ENCODE results near the gene GRIN1. TPM values are rescaled to one million over a fixed set of nuclear protein-coding genes. Genes with fewer than 3 reads are reported as not detected.

Gene GRIN1
- total and polyA plus RNA-seq, 2 of the 13 experiments (the other 11 are each of a cell fraction or from before 2014, with no cell fraction given) = 0.13 TPM; not detected in 1

DNA sequence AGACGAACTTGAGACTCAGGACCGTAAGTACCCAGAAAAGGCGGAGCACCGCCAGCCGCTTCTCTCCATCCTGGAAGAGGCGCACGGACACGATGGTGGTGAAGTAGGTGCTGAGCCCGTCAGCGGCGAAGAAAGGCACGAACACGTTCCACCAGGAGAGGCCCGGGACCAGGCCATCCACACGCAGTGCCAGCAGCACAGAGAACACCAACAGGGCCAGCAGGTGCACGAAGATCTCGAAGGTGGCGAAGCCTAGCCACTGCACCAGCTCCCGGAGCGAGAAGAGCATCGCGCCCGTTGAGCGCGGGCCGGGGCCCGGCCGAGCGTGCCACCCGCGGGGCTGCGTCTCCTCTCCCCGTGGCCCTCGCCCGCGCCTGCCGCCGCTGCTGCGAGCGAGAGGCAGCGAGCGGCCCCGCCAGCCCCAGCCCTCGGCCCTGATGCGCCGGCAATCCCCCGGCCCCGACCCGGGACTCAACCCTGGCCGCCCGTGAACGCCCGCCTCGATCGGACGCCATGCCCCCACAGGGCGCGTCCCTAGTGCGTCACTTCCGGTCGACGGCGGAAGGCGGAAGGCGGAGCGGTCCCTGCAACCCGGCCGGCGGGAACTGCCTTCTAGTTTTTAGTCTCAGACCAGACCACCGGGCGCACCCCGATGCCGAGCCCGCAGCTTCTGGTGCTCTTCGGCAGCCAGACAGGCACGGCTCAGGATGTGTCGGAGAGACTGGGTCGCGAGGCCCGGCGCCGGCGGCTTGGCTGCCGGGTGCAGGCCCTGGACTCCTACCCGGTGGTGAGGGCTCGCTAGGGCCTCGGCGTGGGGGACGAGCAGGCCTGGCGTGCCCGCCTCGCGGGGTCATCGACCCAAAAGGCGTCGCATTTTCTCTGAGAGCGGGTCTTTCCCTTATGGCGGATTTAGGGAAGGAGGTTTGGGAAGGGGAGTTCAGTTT is 66.4 kb downstream of the GRIN1 start, which contains the start of the genes NDOR1 and TMEM203 (continued):
- TF ChIP-seq, protein P1, sequence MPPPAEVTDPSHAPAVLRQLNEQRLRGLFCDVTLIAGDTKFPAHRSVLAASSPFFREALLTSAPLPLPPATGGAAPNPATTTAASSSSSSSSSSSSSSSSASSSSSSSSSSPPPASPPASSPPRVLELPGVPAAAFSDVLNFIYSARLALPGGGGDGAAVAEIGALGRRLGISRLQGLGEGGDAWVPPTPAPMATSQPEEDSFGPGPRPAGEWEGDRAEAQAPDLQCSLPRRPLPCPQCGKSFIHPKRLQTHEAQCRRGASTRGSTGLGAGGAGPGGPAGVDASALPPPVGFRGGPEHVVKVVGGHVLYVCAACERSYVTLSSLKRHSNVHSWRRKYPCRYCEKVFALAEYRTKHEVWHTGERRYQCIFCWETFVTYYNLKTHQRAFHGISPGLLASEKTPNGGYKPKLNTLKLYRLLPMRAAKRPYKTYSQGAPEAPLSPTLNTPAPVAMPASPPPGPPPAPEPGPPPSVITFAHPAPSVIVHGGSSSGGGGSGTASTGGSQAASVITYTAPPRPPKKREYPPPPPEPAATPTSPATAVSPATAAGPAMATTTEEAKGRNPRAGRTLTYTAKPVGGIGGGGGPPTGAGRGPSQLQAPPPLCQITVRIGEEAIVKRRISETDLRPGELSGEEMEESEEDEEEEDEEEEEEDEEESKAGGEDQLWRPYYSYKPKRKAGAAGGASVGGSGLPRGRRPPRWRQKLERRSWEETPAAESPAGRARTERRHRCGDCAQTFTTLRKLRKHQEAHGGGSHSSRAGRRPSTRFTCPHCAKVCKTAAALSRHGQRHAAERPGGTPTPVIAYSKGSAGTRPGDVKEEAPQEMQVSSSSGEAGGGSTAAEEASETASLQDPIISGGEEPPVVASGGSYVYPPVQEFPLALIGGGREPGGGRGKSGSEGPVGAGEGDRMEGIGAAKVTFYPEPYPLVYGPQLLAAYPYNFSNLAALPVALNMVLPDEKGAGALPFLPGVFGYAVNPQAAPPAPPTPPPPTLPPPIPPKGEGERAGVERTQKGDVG (CRISPR knock-in tag; IDR thresholded peaks at IDR 0.05; ENCODE audit: borderline replicate concordance) = no peak
- TF ChIP-seq, protein P2, sequence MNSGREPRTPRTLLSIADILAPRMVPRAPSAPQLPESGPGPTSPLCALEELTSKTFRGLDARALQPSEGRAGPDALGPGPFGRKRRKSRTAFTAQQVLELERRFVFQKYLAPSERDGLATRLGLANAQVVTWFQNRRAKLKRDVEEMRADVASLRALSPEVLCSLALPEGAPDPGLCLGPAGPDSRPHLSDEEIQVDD (CRISPR knock-in tag; IDR thresholded peaks at IDR 0.05; ENCODE audit: borderline replicate concordance) = no peak
- no peak for TF ChIP-seq HDAC6 (IDR thresholded peaks at IDR 0.05; ENCODE audit: low read depth, low read length)
- no peak for TF ChIP-seq SNRNP70 (IDR thresholded peaks at IDR 0.05; ENCODE audit: low read depth, low read length)
- 0 out of 2 replicates have a peak, but pooled peaks have one; percentile 47 for TF ChIP-seq ZNF430 (CRISPR knock-in tag; IDR thresholded peaks at IDR 0.05)
- no peak for TF ChIP-seq ZNF782 (CRISPR knock-in tag; IDR thresholded peaks at IDR 0.05; ENCODE audit: borderline replicate concordance)
- TF ChIP-seq, protein P3, sequence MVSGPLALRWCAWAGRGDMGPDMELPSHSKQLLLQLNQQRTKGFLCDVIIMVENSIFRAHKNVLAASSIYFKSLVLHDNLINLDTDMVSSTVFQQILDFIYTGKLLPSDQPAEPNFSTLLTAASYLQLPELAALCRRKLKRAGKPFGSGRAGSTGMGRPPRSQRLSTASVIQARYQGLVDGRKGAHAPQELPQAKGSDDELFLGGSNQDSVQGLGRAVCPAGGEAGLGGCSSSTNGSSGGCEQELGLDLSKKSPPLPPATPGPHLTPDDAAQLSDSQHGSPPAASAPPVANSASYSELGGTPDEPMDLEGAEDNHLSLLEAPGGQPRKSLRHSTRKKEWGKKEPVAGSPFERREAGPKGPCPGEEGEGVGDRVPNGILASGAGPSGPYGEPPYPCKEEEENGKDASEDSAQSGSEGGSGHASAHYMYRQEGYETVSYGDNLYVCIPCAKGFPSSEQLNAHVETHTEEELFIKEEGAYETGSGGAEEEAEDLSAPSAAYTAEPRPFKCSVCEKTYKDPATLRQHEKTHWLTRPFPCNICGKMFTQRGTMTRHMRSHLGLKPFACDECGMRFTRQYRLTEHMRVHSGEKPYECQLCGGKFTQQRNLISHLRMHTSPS (CRISPR knock-in tag; IDR thresholded peaks at IDR 0.05; ENCODE audit: low read depth) = 0 out of 2 replicates have a peak, but pooled peaks have one; percentile 55
- no peak for TF ChIP-seq NR2F6 (IDR thresholded peaks at IDR 0.05)
- 0 out of 2 replicates have a peak, but pooled peaks have one; percentile 38 for TF ChIP-seq NR2F6 (CRISPR knock-in tag; IDR thresholded peaks at IDR 0.05)
- TF ChIP-seq ZNF670 (CRISPR knock-in tag; IDR thresholded peaks at IDR 0.05; ENCODE audit: borderline replicate concordance) = peak; percentile 32; the same call in 1 of the 2 replicates
- TF ChIP-seq, protein P4, sequence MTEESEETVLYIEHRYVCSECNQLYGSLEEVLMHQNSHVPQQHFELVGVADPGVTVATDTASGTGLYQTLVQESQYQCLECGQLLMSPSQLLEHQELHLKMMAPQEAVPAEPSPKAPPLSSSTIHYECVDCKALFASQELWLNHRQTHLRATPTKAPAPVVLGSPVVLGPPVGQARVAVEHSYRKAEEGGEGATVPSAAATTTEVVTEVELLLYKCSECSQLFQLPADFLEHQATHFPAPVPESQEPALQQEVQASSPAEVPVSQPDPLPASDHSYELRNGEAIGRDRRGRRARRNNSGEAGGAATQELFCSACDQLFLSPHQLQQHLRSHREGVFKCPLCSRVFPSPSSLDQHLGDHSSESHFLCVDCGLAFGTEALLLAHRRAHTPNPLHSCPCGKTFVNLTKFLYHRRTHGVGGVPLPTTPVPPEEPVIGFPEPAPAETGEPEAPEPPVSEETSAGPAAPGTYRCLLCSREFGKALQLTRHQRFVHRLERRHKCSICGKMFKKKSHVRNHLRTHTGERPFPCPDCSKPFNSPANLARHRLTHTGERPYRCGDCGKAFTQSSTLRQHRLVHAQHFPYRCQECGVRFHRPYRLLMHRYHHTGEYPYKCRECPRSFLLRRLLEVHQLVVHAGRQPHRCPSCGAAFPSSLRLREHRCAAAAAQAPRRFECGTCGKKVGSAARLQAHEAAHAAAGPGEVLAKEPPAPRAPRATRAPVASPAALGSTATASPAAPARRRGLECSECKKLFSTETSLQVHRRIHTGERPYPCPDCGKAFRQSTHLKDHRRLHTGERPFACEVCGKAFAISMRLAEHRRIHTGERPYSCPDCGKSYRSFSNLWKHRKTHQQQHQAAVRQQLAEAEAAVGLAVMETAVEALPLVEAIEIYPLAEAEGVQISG (CRISPR knock-in tag; IDR thresholded peaks at IDR 0.05) = peak; percentile 94
- peak; percentile 84; the same call in 1 of the 2 replicates for TF ChIP-seq ZNF333 (CRISPR knock-in tag; IDR thresholded peaks at IDR 0.05; ENCODE audit: borderline replicate concordance)
- peak; percentile 82 for TF ChIP-seq SP4 (CRISPR knock-in tag; IDR thresholded peaks at IDR 0.05)
- 0 out of 2 replicates have a peak, but pooled peaks have one; percentile 44 for TF ChIP-seq ZNF891 (CRISPR knock-in tag; IDR thresholded peaks at IDR 0.05)
- TF ChIP-seq BORCS8-MEF2B (CRISPR knock-in tag; IDR thresholded peaks at IDR 0.05) = peak; percentile 92; the same call in 1 of the 2 replicates
- no peak for TF ChIP-seq ZSCAN22 (CRISPR knock-in tag; IDR thresholded peaks at IDR 0.05)

Measured in HepG2 (cell line).